ENCODE data around the gene TGDS.

- TF ChIP-seq CTCF (IDR thresholded peaks at IDR 0.05) (no peak), POLR2A (IDR thresholded peaks at IDR 0.05) (no peak), EP300 (IDR thresholded peaks at IDR 0.05) (no peak)
These were observed 53.0 kb downstream of the TGDS start for GRCh38 chr13:94542917-94543316.
